ENCODE measurements around the gene ATP8B1.
"Not testable (repeated sequence)": the region's sequence is repeated elsewhere in the genome, so short reads cannot be mapped to it uniquely, and the experiment has no call there.

Gene ATP8B1

GRCh38 chr18:57737400-57738060, 65.6 kb downstream of the ATP8B1 start:
- Histone ChIP-seq H3K9me3 (ENCODE audit: control insufficient read depth in 2 of 2, low read length in 2 of 2) (no peaks in the 10 kb centered on the region), H3K27ac (ENCODE audit: low read depth in 2 of 2, low read length in 2 of 2) (peak overlapping the region in 1 of 2 donors; percentile 37), H3K4me1 (ENCODE audit: control insufficient read depth in 2 of 2, insufficient read depth in 2 of 2, low read length in 2 of 2) (peaks cover 3 to 21% of the 10 kb centered on the region in 2 donors), H3K36me3 (ENCODE audit: control insufficient read depth in 2 of 2, insufficient read depth in 2 of 2, low read length in 2 of 2) (no peaks in the 10 kb centered on the region), H3K4me3 (ENCODE audit: low read length in 2 of 2) (no peak overlapping the region), H3K9ac (ENCODE audit: low read depth in 1 of 2, low read length in 2 of 2) (no peak overlapping the region), H3K27me3 (ENCODE audit: control insufficient read depth in 2 of 2, insufficient read depth in 2 of 2, low read length in 2 of 2) (no peaks in the 10 kb centered on the region)

- not testable (repeated sequence) for H3K9me3 ChIP-seq (ENCODE audit: control insufficient read depth in 2 of 2, low read length in 2 of 2); H3K9ac ChIP-seq (ENCODE audit: low read depth in 1 of 2, low read length in 2 of 2); H3K27ac ChIP-seq (ENCODE audit: low read depth in 2 of 2, low read length in 2 of 2); H3K4me3 ChIP-seq (ENCODE audit: low read length in 2 of 2); H3K27me3 ChIP-seq (ENCODE audit: control insufficient read depth in 2 of 2, insufficient read depth in 2 of 2, low read length in 2 of 2)
- Histone ChIP-seq H3K4me1 (ENCODE audit: control insufficient read depth in 2 of 2, insufficient read depth in 2 of 2, low read length in 2 of 2) (peaks cover 3 to 16% of the 10 kb centered on the region in 2 donors), H3K36me3 (ENCODE audit: control insufficient read depth in 2 of 2, insufficient read depth in 2 of 2, low read length in 2 of 2) (peaks cover 8 to 15% of the 10 kb centered on the region in 2 donors)
Measured at GRCh38 chr18:57735042-57735441, 68.1 kb downstream of the ATP8B1 start.

DNA sequence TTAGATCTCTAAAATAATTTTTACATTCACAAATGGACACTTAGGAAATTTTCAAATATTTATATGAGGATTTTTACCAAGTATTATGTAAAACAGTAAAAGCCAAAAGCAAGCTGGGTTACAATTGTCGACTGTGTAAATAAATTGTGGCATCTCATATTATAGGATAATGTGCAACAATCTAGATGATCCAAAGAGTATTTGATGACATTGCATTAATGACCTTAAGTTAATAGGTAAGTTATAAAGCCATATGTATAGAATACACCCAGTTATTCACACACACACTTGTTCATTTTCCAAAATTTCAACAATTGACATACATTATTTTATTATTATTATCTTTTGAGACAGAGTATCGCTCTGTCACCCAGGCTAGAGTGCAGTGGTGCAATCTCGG, 69.3 kb downstream of the ATP8B1 start:
- H3K4me3 ChIP-seq (ENCODE audit: low read length in 2 of 2), result no peak overlapping the region
- peaks cover 3 to 21% of the 10 kb centered on the region in 2 donors for H3K4me1 ChIP-seq (ENCODE audit: control insufficient read depth in 2 of 2, insufficient read depth in 2 of 2, low read length in 2 of 2)
- no peaks in the 10 kb centered on the region for H3K27me3 ChIP-seq (ENCODE audit: control insufficient read depth in 2 of 2, insufficient read depth in 2 of 2, low read length in 2 of 2)
- no peak overlapping the region for H3K9ac ChIP-seq (ENCODE audit: low read depth in 1 of 2, low read length in 2 of 2)
- H3K36me3 ChIP-seq (ENCODE audit: control insufficient read depth in 2 of 2, insufficient read depth in 2 of 2, low read length in 2 of 2), result peaks cover 8 to 15% of the 10 kb centered on the region in 2 donors
- H3K9me3 ChIP-seq (ENCODE audit: control insufficient read depth in 2 of 2, low read length in 2 of 2), result no peaks in the 10 kb centered on the region
- no peak overlapping the region for H3K27ac ChIP-seq (ENCODE audit: low read depth in 2 of 2, low read length in 2 of 2)

DNA sequence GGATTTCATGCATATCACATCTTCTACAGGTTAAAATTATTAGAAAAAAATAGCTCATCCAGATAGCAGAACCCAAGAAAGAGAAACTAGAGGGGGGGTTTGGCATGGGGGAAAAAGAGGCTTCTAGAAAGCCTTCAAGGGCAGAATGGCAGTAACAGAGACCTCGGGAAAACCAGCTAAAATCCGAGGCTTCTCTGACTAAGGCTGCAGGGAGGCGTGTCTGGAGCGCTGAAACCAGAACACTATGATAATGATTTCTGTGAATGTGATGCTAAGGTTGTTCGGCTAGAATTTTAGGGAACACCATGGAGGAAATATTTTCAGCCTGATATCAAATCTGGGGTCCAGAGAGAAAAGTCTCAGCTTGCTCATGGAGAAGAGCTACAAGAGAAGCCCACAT, 73.0 kb downstream of the ATP8B1 start:
- H3K36me3 ChIP-seq (ENCODE audit: control insufficient read depth in 2 of 2, insufficient read depth in 2 of 2, low read length in 2 of 2), result peaks cover 21 to 24% of the 10 kb centered on the region in 2 donors
- no peak overlapping the region for H3K4me3 ChIP-seq (ENCODE audit: low read length in 2 of 2)
- H3K9ac ChIP-seq (ENCODE audit: low read depth in 1 of 2, low read length in 2 of 2), result no peak overlapping the region
- H3K9me3 ChIP-seq (ENCODE audit: control insufficient read depth in 2 of 2, low read length in 2 of 2), result no peaks in the 10 kb centered on the region
- H3K27ac ChIP-seq (ENCODE audit: low read depth in 2 of 2, low read length in 2 of 2), result peak overlapping the region; percentile 67 to 80
- peaks cover 3 to 16% of the 10 kb centered on the region in 2 donors for H3K4me1 ChIP-seq (ENCODE audit: control insufficient read depth in 2 of 2, insufficient read depth in 2 of 2, low read length in 2 of 2)
- H3K27me3 ChIP-seq (ENCODE audit: control insufficient read depth in 2 of 2, insufficient read depth in 2 of 2, low read length in 2 of 2), result no peaks in the 10 kb centered on the region

- Histone ChIP-seq H3K27me3 (ENCODE audit: control insufficient read depth in 2 of 2, insufficient read depth in 2 of 2, low read length in 2 of 2) (no peaks in the 10 kb centered on the region), H3K9me3 (ENCODE audit: control insufficient read depth in 2 of 2, low read length in 2 of 2) (no peaks in the 10 kb centered on the region), H3K9ac (ENCODE audit: low read depth in 1 of 2, low read length in 2 of 2) (no peak overlapping the region), H3K36me3 (ENCODE audit: control insufficient read depth in 2 of 2, insufficient read depth in 2 of 2, low read length in 2 of 2) (peaks cover 21 to 24% of the 10 kb centered on the region in 2 donors), H3K4me3 (ENCODE audit: low read length in 2 of 2) (no peak overlapping the region), H3K27ac (ENCODE audit: low read depth in 2 of 2, low read length in 2 of 2) (peak overlapping the region; percentile 67 to 80), H3K4me1 (ENCODE audit: control insufficient read depth in 2 of 2, insufficient read depth in 2 of 2, low read length in 2 of 2) (peaks cover 3 to 16% of the 10 kb centered on the region in 2 donors)
Measured at GRCh38 chr18:57728941-57729511, 74.1 kb downstream of the ATP8B1 start.

DNA sequence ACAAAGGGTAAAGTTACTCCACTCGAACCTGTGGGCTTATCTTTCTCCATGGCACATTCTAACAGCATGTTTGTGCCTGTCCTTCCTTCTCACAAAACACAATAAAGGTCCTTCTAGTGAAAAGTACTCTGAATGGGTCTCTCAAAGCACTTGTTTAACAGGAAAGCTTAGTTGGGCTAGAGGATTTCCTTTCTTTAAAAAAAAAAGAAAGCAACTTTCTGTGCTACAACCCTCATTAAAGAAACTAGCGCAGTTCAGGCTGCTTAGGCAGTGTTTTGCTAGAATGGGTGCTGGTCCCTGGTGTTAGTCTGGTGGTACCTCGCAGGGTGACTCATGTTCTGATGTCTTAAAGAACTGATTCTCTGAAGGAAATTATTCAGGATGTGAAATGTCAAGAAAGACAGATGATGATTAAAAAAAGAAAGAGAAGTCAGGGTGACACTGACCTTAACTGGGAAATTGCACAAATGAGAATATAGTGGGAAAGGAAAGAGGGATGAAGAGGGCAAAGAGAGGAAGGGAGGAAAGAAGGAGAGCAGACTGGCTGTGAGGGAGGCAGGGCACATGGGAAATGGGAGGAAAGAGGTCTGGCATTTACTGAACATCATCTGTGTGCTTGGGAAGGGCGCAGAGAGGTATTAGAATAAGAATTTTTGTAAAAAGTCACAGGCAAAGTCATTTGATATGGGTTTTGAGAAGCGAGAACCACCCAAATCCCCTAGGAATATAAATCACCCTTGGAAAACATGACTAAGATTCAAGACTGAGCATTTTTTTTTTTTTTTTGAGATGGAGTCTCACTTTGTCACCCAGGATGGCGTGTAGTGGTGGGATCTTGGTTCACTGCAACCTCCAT, 74.9 kb downstream of the ATP8B1 start:
- Histone ChIP-seq H3K27me3 (ENCODE audit: control insufficient read depth in 2 of 2, insufficient read depth in 2 of 2, low read length in 2 of 2) (no peaks in the 10 kb centered on the region), H3K4me3 (ENCODE audit: low read length in 2 of 2) (no peak overlapping the region), H3K9me3 (ENCODE audit: control insufficient read depth in 2 of 2, low read length in 2 of 2) (no peaks in the 10 kb centered on the region), H3K36me3 (ENCODE audit: control insufficient read depth in 2 of 2, insufficient read depth in 2 of 2, low read length in 2 of 2) (peaks cover 21 to 24% of the 10 kb centered on the region in 2 donors), H3K27ac (ENCODE audit: low read depth in 2 of 2, low read length in 2 of 2) (peak overlapping the region; percentile 37 to 67), H3K9ac (ENCODE audit: low read depth in 1 of 2, low read length in 2 of 2) (no peak overlapping the region), H3K4me1 (ENCODE audit: control insufficient read depth in 2 of 2, insufficient read depth in 2 of 2, low read length in 2 of 2) (peaks cover 3 to 16% of the 10 kb centered on the region in 2 donors)

DNA sequence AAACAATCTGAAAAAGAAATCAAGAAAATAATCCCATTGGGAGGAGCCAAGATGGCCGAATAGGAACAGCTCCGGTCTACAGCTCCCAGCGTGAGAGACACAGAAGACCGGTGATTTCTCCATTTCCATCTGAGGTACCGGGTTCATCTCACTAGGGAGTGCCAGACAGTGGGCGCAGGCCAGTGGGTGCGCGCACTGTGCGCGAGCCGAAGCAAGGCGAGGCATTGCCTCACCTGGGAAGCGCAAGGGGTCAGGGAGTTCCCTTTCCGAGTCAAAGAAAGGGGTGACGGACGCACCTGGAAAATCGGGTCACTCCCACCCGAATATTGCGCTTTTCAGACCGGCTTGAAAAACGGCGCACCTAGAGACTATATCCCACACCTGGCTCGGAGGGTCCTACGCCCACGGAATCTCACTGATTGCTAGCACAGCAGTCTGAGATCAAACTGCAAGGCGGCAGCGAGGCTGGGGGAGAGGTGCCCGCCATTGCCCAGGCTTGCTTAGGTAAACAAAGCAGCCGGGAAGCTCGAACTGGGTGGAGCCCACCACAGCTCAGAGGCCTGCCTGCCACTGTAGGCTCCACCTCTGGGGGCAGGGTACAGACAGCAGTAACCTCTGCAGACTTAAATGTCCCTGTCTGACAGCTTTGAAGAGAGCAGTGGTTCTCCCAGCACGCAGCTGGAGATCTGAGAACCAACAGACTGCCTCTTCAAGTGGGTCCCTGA, 83.7 kb downstream of the ATP8B1 start:
- H3K36me3 ChIP-seq (ENCODE audit: control insufficient read depth in 2 of 2, insufficient read depth in 2 of 2, low read length in 2 of 2); H3K27ac ChIP-seq (ENCODE audit: low read depth in 2 of 2, low read length in 2 of 2); H3K4me1 ChIP-seq (ENCODE audit: control insufficient read depth in 2 of 2, insufficient read depth in 2 of 2, low read length in 2 of 2); H3K9me3 ChIP-seq (ENCODE audit: control insufficient read depth in 2 of 2, low read length in 2 of 2); H3K9ac ChIP-seq (ENCODE audit: low read depth in 1 of 2, low read length in 2 of 2); H3K27me3 ChIP-seq (ENCODE audit: control insufficient read depth in 2 of 2, insufficient read depth in 2 of 2, low read length in 2 of 2); H3K4me3 ChIP-seq (ENCODE audit: low read length in 2 of 2): not testable (repeated sequence)

DNA sequence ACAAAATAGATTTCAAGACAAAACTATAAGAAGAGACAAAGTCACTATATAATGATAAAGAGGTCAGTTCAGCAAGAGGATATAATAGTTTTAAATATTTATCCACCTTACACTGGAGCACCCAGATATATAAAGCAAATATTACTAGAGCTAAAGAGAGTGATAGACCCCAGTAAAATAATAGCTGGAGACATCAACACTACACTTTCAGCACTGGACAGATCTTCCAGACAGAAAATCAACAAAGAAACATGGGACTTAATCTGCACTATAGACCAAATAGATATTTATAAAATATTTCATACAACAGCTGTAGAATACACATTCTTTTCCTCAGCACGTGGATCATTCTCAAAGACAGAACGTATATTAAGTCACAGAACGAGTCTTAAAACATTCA, 86.6 kb downstream of the ATP8B1 start:
- H3K27ac ChIP-seq (ENCODE audit: low read depth in 2 of 2, low read length in 2 of 2), result no peak overlapping the region
- H3K9ac ChIP-seq (ENCODE audit: low read depth in 1 of 2, low read length in 2 of 2), result no peak overlapping the region
- no peaks in the 10 kb centered on the region for H3K27me3 ChIP-seq (ENCODE audit: control insufficient read depth in 2 of 2, insufficient read depth in 2 of 2, low read length in 2 of 2)
- no peaks in the 10 kb centered on the region for H3K9me3 ChIP-seq (ENCODE audit: control insufficient read depth in 2 of 2, low read length in 2 of 2)
- H3K4me1 ChIP-seq (ENCODE audit: control insufficient read depth in 2 of 2, insufficient read depth in 2 of 2, low read length in 2 of 2), result peaks cover 2 to 11% of the 10 kb centered on the region in 2 donors
- H3K36me3 ChIP-seq (ENCODE audit: control insufficient read depth in 2 of 2, insufficient read depth in 2 of 2, low read length in 2 of 2), result no peaks in the 10 kb centered on the region
- no peak overlapping the region for H3K4me3 ChIP-seq (ENCODE audit: low read length in 2 of 2)

GRCh38 chr18:57715671-57716070, 87.4 kb downstream of the ATP8B1 start:
- H3K4me3 ChIP-seq (ENCODE audit: low read length in 2 of 2), result no peak overlapping the region
- peaks cover 2 to 11% of the 10 kb centered on the region in 2 donors for H3K4me1 ChIP-seq (ENCODE audit: control insufficient read depth in 2 of 2, insufficient read depth in 2 of 2, low read length in 2 of 2)
- no peaks in the 10 kb centered on the region for H3K27me3 ChIP-seq (ENCODE audit: control insufficient read depth in 2 of 2, insufficient read depth in 2 of 2, low read length in 2 of 2)
- no peak overlapping the region for H3K9ac ChIP-seq (ENCODE audit: low read depth in 1 of 2, low read length in 2 of 2)
- H3K27ac ChIP-seq (ENCODE audit: low read depth in 2 of 2, low read length in 2 of 2), result no peak overlapping the region
- H3K9me3 ChIP-seq (ENCODE audit: control insufficient read depth in 2 of 2, low read length in 2 of 2), result no peaks in the 10 kb centered on the region
- H3K36me3 ChIP-seq (ENCODE audit: control insufficient read depth in 2 of 2, insufficient read depth in 2 of 2, low read length in 2 of 2), result peaks cover 0 to 5% of the 10 kb centered on the region in 2 donors

All from mucosa of rectum (tissue), 2 donors.